ENCODE measurements around the gene MAOB. TPM values are rescaled to one million over a fixed set of nuclear protein-coding genes. Genes with fewer than 3 reads are reported as not detected.

Gene MAOB
- total RNA-seq, 1 experiment from 2014 or later: 1.1 TPM

- H3K4me1 Mint-ChIP-seq: no peaks in the 10 kb centered on the region
- H3K14ac ChIP-seq (ENCODE audit: insufficient read depth, low read length): no peak overlapping the region
- no CpG with 5 or more reads among the region's 1 CpG for WGBS (ENCODE audit: extremely low coverage, insufficient read length, low lambda C conversion rate)
Measured at GRCh38 chrX:43718081-43718480, 164.2 kb downstream of the MAOB start.

More at GRCh38 chrX:43718081-43718480, 164.2 kb downstream of the MAOB start:
- Mint-ChIP-seq H3K27ac (no peak overlapping the region), H3K4me3 (no peak overlapping the region), H3K27me3 (ENCODE audit: low read depth) (peaks cover 2% of the 10 kb centered on the region; the same call in 1 of the 2 replicates), H3K36me3 (ENCODE audit: insufficient read depth in 1 of 3, low read depth in 3 of 3) (peaks cover 0 to 3% (median 3%) of the 10 kb centered on the region in 3 experiments; a peak in 3 of 7 replicates), H3K9me3 (peaks cover 11 to 14% of the 10 kb centered on the region in 2 experiments; a peak in 4 of 5 replicates)
- Histone ChIP-seq H2BK5ac (ENCODE audit: insufficient read length, low read length) (no peak overlapping the region), H2BK20ac (ENCODE audit: low read depth, low read length, poor library complexity, severe bottlenecking) (no peak overlapping the region), H3K23ac (ENCODE audit: insufficient read length, low read depth, low read length) (no peak overlapping the region), H4K20me1 (ENCODE audit: control insufficient read depth, insufficient read depth, insufficient read length) (no peaks in the 10 kb centered on the region), H3K9me3 (ENCODE audit: control insufficient read depth, low read depth, low read length) (no peaks in the 10 kb centered on the region), H4K8ac (replicated peaks; ENCODE audit: insufficient read length, low read depth, low read length) (no peak overlapping the region), H3K4ac (ENCODE audit: low read depth, low read length) (no peak overlapping the region), H2AFZ (ENCODE audit: low read length) (no peak overlapping the region), H3T11ph (ENCODE audit: low read length) (no peak overlapping the region), H2BK15ac (ENCODE audit: low read depth, low read length) (no peak overlapping the region), H3K27me3 (ENCODE audit: insufficient read depth, low read length) (no peaks in the 10 kb centered on the region), H2BK12ac (ENCODE audit: insufficient read length, low read depth, low read length) (no peak overlapping the region), H3K79me2 (ENCODE audit: insufficient read depth, low read length) (no peaks in the 10 kb centered on the region), H2AK5ac (ENCODE audit: insufficient read length, low read length) (no peak overlapping the region), H3K18ac (ENCODE audit: insufficient read length, low read depth, low read length) (no peak overlapping the region), H2BK120ac (ENCODE audit: low read depth, low read length, poor library complexity, severe bottlenecking) (no peak overlapping the region), H3K4me1 (ENCODE audit: insufficient read depth, low read length) (no peaks in the 10 kb centered on the region; the same call in 1 of the 2 replicates), H4K5ac (ENCODE audit: insufficient read length, low read depth, low read length) (no peak overlapping the region), H4K91ac (ENCODE audit: insufficient read length, low read depth, low read length) (no peak overlapping the region), H3K56ac (ENCODE audit: insufficient read length, low read depth, low read length) (no peak overlapping the region), H3K79me1 (ENCODE audit: insufficient read depth, low read depth, low read length, poor library complexity, severe bottlenecking) (no peaks in the 10 kb centered on the region), H3K27ac (ENCODE audit: insufficient read length, low read depth, low read length) (no peak overlapping the region), H3K9ac (ENCODE audit: extremely low read depth, insufficient read length, low read length) (no peak overlapping the region), H3K4me2 (ENCODE audit: insufficient read depth, insufficient read length, low read length) (no peak overlapping the region), H3K23me2 (ENCODE audit: insufficient read length, low read depth, low read length, poor library complexity, severe bottlenecking) (no peaks in the 10 kb centered on the region)
- no peak for DNase-seq
- no peak for TF ChIP-seq CTCF (conservative IDR thresholded peaks at IDR 0.05)
